ENCODE results near the gene PKNOX1.
"Not testable (repeated sequence)": the region's sequence is repeated elsewhere in the genome, so short reads cannot be mapped to it uniquely, and the experiment has no call there.

The PKNOX1 gene

DNA sequence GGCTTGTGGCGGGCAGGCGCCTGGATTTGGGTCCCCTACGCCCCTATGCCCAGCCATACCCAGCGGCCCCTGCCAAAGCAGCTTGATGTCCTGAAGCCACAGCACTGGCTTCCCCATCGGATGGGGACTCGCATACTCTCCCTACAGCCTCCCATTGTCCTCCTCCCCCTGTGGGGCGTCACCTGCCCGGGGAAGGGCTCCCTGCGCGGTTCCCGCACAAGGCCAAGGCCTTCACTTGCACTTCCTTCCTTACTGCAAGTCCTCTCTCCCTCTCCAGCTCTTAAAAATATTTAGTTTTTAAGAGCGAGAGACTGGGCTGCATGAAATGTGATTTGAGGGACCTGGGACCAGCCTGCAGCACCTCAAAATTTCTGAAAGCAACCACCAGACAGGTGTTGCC is 92.3 kb downstream of the PKNOX1 start:
- H3K4me1 Mint-ChIP-seq, H3K9me3 Mint-ChIP-seq, H3K36me3 Mint-ChIP-seq, H3K27me3 Mint-ChIP-seq, H3K4me3 Mint-ChIP-seq, H3K27ac Mint-ChIP-seq, DNase-seq, CTCF ChIA-PET: not testable (repeated sequence)

DNA sequence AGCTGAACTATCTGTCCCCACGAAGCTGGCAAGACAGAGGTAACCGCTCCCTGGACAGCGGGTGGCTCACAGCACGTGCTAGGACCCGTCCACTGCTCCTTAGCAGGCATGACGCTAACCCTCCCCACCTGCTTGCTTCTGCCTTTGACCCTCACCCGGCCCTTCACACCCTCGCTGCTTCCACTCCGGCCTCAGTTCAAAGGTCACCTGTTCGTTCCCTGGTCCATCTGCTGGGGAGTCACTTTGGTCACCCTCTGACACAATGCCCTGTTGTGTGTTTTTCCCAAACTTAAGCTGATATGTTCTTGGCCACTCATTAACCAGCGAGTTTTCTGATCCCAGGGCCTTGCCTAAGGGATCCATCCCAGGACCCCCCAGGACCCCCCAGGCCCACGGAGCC is 93.7 kb downstream of the PKNOX1 start:
- H3K9me3 Mint-ChIP-seq, H3K27me3 Mint-ChIP-seq, H3K27ac Mint-ChIP-seq, CTCF ChIA-PET, H3K36me3 Mint-ChIP-seq, DNase-seq, H3K4me3 Mint-ChIP-seq, H3K4me1 Mint-ChIP-seq: not testable (repeated sequence)

DNA sequence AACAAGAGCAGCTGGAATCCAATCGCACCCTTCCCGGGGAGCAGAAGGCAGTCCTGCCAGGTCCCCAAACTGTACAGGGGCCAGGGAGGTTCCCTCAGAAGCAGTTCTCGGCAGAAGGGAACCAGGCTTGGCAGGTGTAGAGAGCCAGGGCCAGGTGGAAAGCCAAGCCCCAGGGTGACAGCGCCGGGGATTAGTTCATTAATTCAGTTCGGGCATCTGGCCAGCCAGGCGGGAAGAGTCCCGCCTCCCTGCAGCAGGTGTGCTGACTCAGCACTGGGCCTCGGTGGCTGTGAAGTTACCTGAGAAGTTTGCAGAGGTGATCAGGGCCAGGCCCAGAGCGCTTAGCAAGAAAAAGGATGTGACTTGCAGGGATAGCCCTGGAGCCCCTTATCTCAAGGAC is 95.3 kb downstream of the PKNOX1 start:
- H3K27ac Mint-ChIP-seq, DNase-seq, H3K27me3 Mint-ChIP-seq, H3K4me3 Mint-ChIP-seq, CTCF ChIA-PET, H3K4me1 Mint-ChIP-seq, H3K9me3 Mint-ChIP-seq, H3K36me3 Mint-ChIP-seq: not testable (repeated sequence)

DNA sequence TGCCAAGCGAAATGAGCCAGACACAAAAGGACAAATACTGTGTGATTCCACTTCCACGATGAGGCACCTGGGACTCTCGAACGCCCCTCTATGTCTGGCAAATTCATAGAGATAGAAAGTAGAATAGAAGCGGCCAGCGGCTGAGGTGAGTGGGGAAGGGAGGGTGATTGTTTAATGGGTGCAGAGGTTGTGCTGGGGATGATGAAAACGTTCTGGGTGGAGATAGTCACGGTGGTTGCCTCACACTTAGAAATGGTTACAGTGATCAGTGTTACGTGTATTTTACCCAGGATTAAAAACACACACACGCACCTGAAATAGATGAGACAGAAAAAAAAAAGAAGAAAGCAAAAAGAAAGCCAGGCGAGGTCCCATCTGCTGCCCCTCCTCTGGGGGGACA is 98.4 kb downstream of the PKNOX1 start:
- not testable (repeated sequence) for H3K27ac Mint-ChIP-seq, H3K27me3 Mint-ChIP-seq

DNA sequence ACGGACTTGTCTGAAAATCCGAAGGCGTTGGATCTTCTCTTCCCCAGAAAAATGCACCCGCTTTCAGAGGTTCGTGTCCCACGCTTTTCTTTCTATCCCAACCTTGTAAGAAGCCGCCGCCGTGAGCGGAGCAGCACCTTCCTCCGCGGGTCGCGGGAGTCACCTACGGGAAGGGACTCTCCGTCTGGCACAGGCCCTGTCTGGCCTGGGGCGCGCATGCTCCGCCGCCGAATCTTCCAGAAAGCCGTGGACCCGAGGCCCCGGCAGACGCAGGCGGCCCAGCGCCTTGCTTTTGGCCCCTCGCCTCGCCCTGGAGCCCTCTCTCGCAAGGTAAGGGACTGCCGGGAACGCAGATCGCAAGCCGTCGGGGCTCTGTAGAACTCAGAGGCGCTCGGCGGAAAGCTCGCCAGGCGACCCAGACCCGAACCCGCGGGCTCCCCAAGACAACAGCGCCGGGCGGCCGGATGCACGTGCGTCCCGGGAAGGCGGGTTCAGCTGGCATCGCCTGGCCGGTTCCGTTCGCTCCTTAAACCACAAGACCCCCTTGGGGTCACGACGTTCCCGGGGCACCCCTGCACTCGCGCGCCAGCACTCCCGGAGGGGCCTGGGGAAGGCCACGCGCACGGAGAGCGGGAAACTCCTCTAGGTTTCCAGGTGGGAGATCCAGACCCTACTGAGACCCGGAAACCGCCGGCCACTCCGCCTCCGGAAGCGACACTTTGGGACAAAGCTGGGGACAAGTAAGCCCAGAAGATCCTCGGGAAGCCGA is 100.2 kb downstream of the PKNOX1 start:
- H3K4me3 Mint-ChIP-seq, CTCF ChIA-PET, H3K27me3 Mint-ChIP-seq, H3K36me3 Mint-ChIP-seq, H3K9me3 Mint-ChIP-seq, DNase-seq, H3K4me1 Mint-ChIP-seq, H3K27ac Mint-ChIP-seq: not testable (repeated sequence)

More for the DNA sequence above, 98.4 kb downstream of the PKNOX1 start:
- H3K4me3 Mint-ChIP-seq, H3K36me3 Mint-ChIP-seq, DNase-seq, H3K9me3 Mint-ChIP-seq, H3K4me1 Mint-ChIP-seq, CTCF ChIA-PET: not testable (repeated sequence)

DNA sequence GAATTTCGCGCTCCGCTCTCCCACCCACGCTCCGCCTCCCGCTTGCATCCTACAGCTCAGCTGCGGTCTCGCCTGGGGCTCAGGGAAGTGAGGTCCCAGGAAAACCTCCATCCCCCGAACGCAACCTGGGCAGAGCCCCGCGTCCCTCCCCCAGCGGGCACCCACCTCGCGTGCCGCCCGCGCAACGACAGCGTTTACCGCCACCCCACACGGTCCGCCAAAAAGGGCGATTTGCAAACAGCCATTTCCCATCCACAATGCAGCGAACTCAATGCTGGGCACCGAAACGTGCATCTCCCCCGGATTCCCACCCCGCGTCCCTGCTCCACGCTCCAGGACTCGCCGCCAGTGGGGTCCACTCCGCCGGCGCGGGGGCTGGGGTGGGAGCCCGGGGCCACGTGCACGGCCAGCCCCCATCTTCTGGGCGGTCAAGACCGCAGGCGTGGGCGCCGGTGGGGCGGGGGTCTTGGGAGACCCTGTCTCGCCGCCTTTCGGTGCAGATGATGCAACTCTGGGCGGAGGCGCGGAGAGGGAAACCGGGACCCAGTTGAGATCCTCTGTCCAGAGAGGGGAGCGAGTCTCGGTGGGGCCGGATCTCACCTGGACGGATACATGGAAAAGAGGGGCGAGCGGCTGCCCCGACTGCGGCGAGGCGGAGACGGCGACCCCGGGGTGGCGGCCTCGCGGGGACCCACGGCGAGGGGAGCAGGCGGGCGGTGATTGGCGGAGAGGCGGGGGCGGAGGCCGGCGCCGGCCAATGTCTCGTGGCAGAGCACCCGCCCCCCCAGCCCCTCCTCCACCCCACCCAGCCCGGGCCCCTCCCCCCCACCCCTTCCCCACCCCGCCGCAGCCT is 101.0 kb downstream of the PKNOX1 start, which contains the start of gene CBS:
TSS of gene CBS (minus strand) at position 666 of the 853 bp plus-strand sequence. CDS start 3,642 bp downstream, outside the sequence.
- H3K4me3 Mint-ChIP-seq, H3K27ac Mint-ChIP-seq, H3K27me3 Mint-ChIP-seq, CTCF ChIA-PET, DNase-seq, H3K36me3 Mint-ChIP-seq, H3K9me3 Mint-ChIP-seq, H3K4me1 Mint-ChIP-seq: not testable (repeated sequence)

DNA sequence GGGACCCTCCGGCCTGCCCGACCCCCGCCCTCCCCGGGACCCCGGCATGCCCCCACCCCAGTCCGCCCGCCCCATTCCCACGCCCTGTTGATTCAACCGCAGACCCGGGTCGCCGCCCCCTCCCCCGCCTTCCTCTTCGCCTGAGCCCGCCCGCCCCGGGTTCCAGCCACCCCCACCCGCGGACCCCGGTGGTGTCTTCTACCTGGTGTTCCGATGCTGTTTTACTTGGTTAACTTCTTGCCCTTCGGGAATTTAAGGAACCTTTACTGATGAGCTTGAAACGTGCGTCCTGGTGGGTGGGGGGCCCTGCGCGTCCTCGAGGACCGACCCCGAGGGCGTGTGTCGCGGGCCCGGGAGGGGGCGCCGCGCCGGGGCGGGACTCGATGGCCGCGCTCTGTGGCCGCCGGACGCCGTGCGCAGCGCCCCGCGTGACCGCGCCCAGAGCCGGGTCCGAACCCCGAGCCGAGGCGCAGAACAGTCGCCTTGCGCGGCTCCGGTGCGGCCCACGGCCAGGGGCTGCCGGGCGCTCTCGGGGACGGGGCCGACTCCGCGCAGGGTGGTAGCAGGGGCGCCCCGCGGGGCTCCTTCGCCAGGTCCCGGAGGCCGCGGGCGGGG is 101.8 kb downstream of the PKNOX1 start:
- H3K36me3 Mint-ChIP-seq, H3K4me3 Mint-ChIP-seq, CTCF ChIA-PET: not testable (repeated sequence)

DNA sequence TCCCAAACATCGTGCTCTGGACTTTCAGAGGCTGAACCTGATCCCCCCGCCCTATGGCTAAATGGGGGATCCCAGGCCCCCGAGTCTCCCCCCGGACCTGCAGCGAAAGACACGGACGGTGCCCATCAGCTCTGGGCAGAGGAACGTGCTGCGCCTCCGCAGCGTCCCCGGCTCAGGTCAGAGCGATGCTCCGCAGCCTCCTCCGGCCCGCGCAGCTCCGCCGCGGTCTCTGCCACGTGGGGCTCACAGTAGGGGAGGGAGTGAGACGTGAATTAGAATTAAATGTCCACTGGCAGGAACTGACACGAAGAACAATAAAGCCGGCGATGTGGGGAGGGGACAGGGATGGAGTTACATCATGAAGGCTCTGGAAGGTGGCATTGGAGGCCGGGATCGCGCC is 102.3 kb downstream of the PKNOX1 start:
- H3K9me3 Mint-ChIP-seq, CTCF ChIA-PET, H3K4me3 Mint-ChIP-seq, DNase-seq, H3K27ac Mint-ChIP-seq, H3K4me1 Mint-ChIP-seq, H3K36me3 Mint-ChIP-seq, H3K27me3 Mint-ChIP-seq: not testable (repeated sequence)

More for the DNA sequence above, 101.8 kb downstream of the PKNOX1 start:
- not testable (repeated sequence) for H3K9me3 Mint-ChIP-seq, H3K4me1 Mint-ChIP-seq, H3K27ac Mint-ChIP-seq, DNase-seq, H3K27me3 Mint-ChIP-seq

DNA sequence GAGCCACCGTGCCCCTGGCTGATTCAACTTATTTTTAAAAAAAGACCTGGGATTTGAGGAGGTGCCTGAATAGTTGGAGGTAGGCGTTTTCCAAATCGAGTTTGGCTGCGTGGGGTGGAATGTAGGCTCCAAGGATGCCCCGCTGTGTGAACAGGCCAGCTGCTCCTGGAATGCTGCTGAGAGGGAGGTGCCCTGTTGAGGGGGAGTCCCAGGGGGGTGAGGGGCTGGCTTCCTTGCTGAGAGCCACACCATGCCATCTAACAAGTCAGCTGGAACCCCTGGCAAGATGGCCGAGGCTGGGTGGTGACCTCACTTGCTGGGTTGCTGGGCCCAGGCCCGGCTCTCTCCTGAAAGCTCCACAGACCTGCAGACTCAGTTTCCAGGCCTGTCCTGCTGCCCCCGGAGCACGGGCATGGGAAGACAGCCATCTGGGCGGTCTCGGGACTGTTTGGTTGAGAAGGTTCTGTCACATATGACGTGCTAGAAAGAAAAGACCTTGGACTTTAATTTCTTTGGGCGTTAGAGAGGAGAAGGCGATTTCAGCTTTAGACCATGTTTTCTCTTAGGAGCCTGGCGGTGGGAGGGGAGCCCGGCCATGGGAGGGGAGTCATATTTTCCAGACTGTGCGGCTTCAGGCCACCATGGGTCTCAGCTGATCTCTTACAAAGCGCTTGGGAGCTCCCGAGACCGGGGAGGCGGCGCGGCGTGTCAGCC is 108.4 kb downstream of the PKNOX1 start:
- DNase-seq, H3K4me1 Mint-ChIP-seq, CTCF ChIA-PET, H3K9me3 Mint-ChIP-seq, H3K27ac Mint-ChIP-seq, H3K27me3 Mint-ChIP-seq, H3K36me3 Mint-ChIP-seq, H3K4me3 Mint-ChIP-seq: not testable (repeated sequence)
